C4-2B (cell line): ENCODE results near the gene MICAL2.

Experiments
- ZFX ChIP-seq: fragments of 450-650 bp; IDR thresholded peaks from 2 replicates; pipeline ENCODE4 v1.6.1; 2017
- TF ChIP-seq, protein P1 (sequence below): fragments of 450-650 bp; conservative IDR thresholded peaks from 2 replicates; pipeline ENCODE4 v1.5.1; 2017; ENCODE audit warnings: mild to moderate bottlenecking

DNA sequence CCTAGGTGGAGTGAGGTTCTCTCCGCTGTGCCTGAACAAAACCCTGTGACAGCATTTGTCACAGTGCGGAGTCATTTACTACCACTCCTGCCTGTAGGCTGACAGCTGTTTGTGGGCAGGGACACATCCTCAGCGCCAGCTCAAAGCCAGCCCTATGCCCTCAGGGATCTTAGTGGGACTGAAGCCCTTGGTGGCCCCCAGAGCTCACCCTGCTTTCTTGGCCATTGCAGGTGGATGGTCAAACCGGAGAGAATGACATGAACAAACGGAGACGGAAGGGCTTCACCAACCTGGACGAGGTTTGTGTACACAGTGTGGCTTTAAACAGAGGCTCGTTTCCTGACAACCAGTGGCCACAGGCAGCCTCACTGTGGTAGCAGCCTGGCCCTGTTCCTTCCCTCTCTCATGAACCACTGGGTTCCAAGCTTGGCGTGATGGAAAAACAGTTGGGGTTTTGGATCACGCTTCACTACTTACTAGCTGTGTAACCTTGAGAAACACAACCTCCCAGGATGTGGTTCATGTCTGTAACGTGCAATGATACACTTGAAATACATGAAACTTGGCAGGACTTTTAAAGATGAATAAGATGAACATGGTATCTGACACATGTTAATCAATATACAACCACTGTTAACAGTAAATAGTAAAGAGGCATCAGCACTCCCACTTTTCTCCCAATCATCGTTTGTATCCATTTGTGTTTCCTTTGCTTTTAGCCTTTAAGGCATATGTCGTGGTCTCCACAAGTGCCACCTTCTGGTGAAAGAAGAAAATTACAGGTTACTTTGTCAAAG is 125.8 kb downstream of the MICAL2 start:
- TF ChIP-seq, protein P1, sequence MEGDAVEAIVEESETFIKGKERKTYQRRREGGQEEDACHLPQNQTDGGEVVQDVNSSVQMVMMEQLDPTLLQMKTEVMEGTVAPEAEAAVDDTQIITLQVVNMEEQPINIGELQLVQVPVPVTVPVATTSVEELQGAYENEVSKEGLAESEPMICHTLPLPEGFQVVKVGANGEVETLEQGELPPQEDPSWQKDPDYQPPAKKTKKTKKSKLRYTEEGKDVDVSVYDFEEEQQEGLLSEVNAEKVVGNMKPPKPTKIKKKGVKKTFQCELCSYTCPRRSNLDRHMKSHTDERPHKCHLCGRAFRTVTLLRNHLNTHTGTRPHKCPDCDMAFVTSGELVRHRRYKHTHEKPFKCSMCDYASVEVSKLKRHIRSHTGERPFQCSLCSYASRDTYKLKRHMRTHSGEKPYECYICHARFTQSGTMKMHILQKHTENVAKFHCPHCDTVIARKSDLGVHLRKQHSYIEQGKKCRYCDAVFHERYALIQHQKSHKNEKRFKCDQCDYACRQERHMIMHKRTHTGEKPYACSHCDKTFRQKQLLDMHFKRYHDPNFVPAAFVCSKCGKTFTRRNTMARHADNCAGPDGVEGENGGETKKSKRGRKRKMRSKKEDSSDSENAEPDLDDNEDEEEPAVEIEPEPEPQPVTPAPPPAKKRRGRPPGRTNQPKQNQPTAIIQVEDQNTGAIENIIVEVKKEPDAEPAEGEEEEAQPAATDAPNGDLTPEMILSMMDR: peak; percentile 84
- no peak for TF ChIP-seq ZFX
